ENCODE results near the gene ZNF12.

- TF ChIP-seq POLR2AphosphoS5 (IDR thresholded peaks at IDR 0.05) (no peak), EP300 (IDR thresholded peaks at IDR 0.05) (no peak), POLR2A (IDR thresholded peaks at IDR 0.05; ENCODE audit: low read depth) (no peak)
- TF ChIP-seq, protein P1, sequence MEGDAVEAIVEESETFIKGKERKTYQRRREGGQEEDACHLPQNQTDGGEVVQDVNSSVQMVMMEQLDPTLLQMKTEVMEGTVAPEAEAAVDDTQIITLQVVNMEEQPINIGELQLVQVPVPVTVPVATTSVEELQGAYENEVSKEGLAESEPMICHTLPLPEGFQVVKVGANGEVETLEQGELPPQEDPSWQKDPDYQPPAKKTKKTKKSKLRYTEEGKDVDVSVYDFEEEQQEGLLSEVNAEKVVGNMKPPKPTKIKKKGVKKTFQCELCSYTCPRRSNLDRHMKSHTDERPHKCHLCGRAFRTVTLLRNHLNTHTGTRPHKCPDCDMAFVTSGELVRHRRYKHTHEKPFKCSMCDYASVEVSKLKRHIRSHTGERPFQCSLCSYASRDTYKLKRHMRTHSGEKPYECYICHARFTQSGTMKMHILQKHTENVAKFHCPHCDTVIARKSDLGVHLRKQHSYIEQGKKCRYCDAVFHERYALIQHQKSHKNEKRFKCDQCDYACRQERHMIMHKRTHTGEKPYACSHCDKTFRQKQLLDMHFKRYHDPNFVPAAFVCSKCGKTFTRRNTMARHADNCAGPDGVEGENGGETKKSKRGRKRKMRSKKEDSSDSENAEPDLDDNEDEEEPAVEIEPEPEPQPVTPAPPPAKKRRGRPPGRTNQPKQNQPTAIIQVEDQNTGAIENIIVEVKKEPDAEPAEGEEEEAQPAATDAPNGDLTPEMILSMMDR (IDR thresholded peaks at IDR 0.05), result no peak
Observed at GRCh38 chr7:6708304-6708703, 1.6 kb upstream of the ZNF12 start.
